DND-41 (cell line): ENCODE data around the gene CD22.

ENCODE experiments used
- EZH2 ChIP-seq: IDR thresholded peaks from 3 replicates; pipeline ENCODE4 v1.6.1; 2012; ENCODE audit warnings: borderline replicate concordance, low read depth, mild to moderate bottlenecking, moderate library complexity, low read length, inconsistent platforms; ENCODE audit not compliant: severe bottlenecking
- TF ChIP-seq, protein P1 (sequence below): IDR thresholded peaks from 2 replicates; pipeline ENCODE4 v1.5.1; 2012; ENCODE audit warnings: borderline replicate concordance, low read length, moderate library complexity, mild to moderate bottlenecking; ENCODE audit not compliant: poor library complexity, severe bottlenecking; ENCODE audit errors: extremely low read depth

- TF ChIP-seq, protein P1, sequence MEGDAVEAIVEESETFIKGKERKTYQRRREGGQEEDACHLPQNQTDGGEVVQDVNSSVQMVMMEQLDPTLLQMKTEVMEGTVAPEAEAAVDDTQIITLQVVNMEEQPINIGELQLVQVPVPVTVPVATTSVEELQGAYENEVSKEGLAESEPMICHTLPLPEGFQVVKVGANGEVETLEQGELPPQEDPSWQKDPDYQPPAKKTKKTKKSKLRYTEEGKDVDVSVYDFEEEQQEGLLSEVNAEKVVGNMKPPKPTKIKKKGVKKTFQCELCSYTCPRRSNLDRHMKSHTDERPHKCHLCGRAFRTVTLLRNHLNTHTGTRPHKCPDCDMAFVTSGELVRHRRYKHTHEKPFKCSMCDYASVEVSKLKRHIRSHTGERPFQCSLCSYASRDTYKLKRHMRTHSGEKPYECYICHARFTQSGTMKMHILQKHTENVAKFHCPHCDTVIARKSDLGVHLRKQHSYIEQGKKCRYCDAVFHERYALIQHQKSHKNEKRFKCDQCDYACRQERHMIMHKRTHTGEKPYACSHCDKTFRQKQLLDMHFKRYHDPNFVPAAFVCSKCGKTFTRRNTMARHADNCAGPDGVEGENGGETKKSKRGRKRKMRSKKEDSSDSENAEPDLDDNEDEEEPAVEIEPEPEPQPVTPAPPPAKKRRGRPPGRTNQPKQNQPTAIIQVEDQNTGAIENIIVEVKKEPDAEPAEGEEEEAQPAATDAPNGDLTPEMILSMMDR, result no peak
- TF ChIP-seq EZH2, result no peak
Observed at GRCh38 chr19:35310331-35310730, 18.7 kb upstream of the CD22 start.
